BJ (cell line): ENCODE data around the gene SPAG17. TPM values are rescaled to one million over a fixed set of nuclear protein-coding genes. Genes with fewer than 3 reads are reported as not detected.

Source experiments
- CTCF ChIA-PET: fragments of 350-600 bp; formaldehyde crosslinking; extraction: SDS; loops from one replicate; lab custom pipeline; 2021; ENCODE audit warnings: antibody characterized with exemption, inconsistent platforms; lab: Yijun Ruan, JAX
- POLR2A ChIA-PET: fragments of 300-600 bp; sonication (Branson Sonifier 250); formaldehyde crosslinking; extraction: SDS; loops from one replicate; lab custom pipeline; 2021; ENCODE audit warnings: antibody characterized with exemption; lab: Charles Lee
- DNase-seq: peaks from one replicate; pipeline ENCODE4 v3.0.0-alpha.2; 2011; ENCODE audit warnings: low read depth
- H3K27me3 ChIP-seq: 2 replicates; pipeline ENCODE4 v1.6.0; 2011; ENCODE audit warnings: low read length; ENCODE audit not compliant: control insufficient read depth, insufficient read depth
- H3K36me3 ChIP-seq: 2 replicates; pipeline ENCODE4 v1.5.1; 2011; ENCODE audit warnings: low read length; ENCODE audit not compliant: control insufficient read depth, insufficient read depth
- H3K4me3 ChIP-seq: 2 replicates; pipeline ENCODE4 v1.5.1; 2011; ENCODE audit warnings: low read depth, mild to moderate bottlenecking, control low read depth, low read length
- CTCF ChIP-seq: IDR thresholded peaks from 2 replicates; pipeline ENCODE4 v1.5.1; 2011; ENCODE audit warnings: low read depth, mild to moderate bottlenecking, control low read depth, inconsistent platforms, low read length, moderate library complexity; ENCODE audit not compliant: insufficient read depth
- polyA plus RNA-seq: library from polyadenylated mRNA; depleted of rRNA; stranded (reverse); fragments of >200 nt; gene quantifications from 2 replicates; pipeline ENCODE4 v1.2.3, GENCODE V29; 2011

Gene SPAG17
- polyA plus RNA-seq, 1 experiment: 0.09 TPM

- DNase-seq: no peak
- ChIA-PET CTCF (interaction anchor here (0.7 to 1.2 kb wide), 2 partner anchors 9 to 14 kb away, joined by 3 read pairs; no protein-coding TSS in a partner anchor), POLR2A (no interaction called here)
- TF ChIP-seq CTCF: no peak
- Histone ChIP-seq H3K27me3 (no peaks in the 10 kb centered on the region), H3K4me3 (no peak overlapping the region), H3K36me3 (no peaks in the 10 kb centered on the region)
These were observed 66.1 kb downstream of the SPAG17 start for GRCh38 chr1:118118873-118119463.

GRCh38 chr1:118118469-118118868 is 66.6 kb downstream of the SPAG17 start:
- ChIA-PET CTCF (interaction anchor here (0.7 to 1.2 kb wide), 2 partner anchors 8 to 14 kb away, joined by 3 read pairs; no protein-coding TSS in a partner anchor), POLR2A (no interaction called here)
- no peak for DNase-seq
- TF ChIP-seq CTCF: no peak
- Histone ChIP-seq H3K27me3 (no peaks in the 10 kb centered on the region), H3K36me3 (no peaks in the 10 kb centered on the region), H3K4me3 (no peak overlapping the region)

GRCh38 chr1:118117521-118117920 is 67.5 kb downstream of the SPAG17 start:
- Histone ChIP-seq H3K4me3 (no peak overlapping the region), H3K36me3 (no peaks in the 10 kb centered on the region), H3K27me3 (no peaks in the 10 kb centered on the region)
- CTCF ChIA-PET: no interaction called here
- no peak for TF ChIP-seq CTCF
- DNase-seq: no peak
- POLR2A ChIA-PET: no interaction called here

- ChIA-PET POLR2A (no interaction called here), CTCF (interaction anchor here (1.5 kb wide), 1 partner anchor 19 kb away, joined by 4 read pairs; no protein-coding TSS in a partner anchor)
These were observed 68.1 kb downstream of the SPAG17 start for GRCh38 chr1:118116909-118117308.

GRCh38 chr1:118116401-118116800 is 68.6 kb downstream of the SPAG17 start:
- no peaks in the 10 kb centered on the region for H3K27me3 ChIP-seq
- H3K36me3 ChIP-seq: no peaks in the 10 kb centered on the region
- DNase-seq: peak; percentile 66
- TF ChIP-seq CTCF: no peak
- no peak overlapping the region for H3K4me3 ChIP-seq
- POLR2A ChIA-PET: no interaction called here
- CTCF ChIA-PET: interaction anchor here (0.6 to 1.5 kb wide), 2 partner anchors 19 to 119 kb away, joined by 3 to 4 read pairs; no protein-coding TSS in a partner anchor

More at GRCh38 chr1:118116909-118117308, 68.1 kb downstream of the SPAG17 start:
- Histone ChIP-seq H3K36me3 (no peaks in the 10 kb centered on the region), H3K4me3 (no peak overlapping the region), H3K27me3 (no peaks in the 10 kb centered on the region)
- no peak for DNase-seq
- no peak for TF ChIP-seq CTCF
